ENCODE results near the gene EXOC8.
"Not testable (repeated sequence)": the region's sequence is repeated elsewhere in the genome, so short reads cannot be mapped to it uniquely, and the experiment has no call there.

Gene EXOC8

DNA sequence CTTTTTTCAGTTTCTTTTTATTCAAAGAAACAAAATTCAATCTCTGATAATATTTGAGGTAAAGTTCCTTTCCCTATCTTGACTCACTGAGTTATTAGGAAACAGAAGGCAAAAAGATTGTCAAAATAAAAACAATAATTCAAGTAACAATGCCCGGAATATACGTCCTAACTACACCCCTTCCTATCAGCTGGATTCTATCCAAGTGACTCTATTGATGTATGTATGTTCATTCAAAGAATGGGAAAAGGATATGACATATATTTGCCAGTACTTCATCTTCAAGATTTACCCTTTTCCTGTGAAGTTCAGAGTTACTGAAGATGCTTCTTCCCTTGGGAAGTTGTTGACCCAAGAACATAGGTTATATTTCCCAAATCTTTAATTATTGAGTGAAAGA, 14.2 kb upstream of the EXOC8 start:
- no peak for DNase-seq

DNA sequence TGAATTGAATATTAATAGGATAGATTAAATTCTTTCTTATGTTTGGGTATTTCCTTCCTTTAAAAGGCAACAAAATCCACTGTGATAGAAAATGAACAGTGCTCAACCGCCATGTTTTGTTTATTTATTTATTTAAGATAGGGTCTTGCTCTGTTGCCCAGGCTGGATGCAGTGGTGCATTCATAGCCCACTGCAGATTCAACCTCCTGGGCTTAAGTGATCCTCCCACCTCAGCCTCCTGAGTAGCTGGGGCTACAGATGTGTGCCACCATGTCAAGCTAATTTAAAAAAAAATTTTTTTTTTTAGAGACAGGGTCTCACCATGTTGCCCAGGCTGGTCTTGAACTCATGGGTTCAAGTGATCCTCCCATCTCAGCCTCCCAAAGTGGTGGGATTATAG, 11.2 kb upstream of the EXOC8 start:
- DNase-seq, result not testable (repeated sequence)

DNA sequence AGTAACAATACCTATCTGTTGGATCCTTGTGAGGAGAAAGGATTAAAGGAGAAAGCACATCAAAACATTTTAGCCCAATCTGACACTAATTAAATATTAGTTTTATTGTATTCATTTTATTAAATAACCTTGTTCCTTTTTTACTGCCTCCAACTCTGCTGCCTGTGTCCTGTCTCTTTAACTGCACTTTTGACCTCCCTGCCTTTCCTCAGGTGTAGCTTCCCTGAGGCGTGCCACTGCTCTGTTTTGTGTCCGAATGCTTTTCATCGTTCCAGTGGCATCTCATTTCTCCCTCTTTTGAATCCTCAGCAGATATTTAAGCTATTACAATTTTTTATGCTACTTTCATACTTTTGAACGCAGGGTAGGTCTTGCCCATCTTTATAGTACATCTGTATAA, 10.8 kb upstream of the EXOC8 start:
- DNase-seq, result no peak

DNA sequence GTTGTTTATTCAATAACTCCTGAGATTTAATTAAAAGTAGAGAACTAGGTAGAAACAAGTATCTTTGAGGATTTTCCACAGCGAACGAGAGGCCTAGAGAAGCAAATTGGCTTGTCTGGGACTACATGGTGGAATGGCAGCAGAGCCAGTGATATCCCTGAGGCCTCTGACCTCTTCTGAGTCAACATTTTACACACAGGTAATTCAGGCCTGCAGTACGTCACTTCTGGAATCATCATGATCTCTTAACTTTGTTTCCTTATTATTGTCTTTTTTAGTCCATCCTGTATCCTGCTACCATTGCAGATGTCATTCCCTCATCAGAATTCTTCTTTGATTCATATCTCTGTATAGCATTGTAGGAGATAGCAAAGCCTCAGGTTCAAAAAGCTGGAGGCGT, 10.3 kb upstream of the EXOC8 start:
- DNase-seq, result no peak

DNA sequence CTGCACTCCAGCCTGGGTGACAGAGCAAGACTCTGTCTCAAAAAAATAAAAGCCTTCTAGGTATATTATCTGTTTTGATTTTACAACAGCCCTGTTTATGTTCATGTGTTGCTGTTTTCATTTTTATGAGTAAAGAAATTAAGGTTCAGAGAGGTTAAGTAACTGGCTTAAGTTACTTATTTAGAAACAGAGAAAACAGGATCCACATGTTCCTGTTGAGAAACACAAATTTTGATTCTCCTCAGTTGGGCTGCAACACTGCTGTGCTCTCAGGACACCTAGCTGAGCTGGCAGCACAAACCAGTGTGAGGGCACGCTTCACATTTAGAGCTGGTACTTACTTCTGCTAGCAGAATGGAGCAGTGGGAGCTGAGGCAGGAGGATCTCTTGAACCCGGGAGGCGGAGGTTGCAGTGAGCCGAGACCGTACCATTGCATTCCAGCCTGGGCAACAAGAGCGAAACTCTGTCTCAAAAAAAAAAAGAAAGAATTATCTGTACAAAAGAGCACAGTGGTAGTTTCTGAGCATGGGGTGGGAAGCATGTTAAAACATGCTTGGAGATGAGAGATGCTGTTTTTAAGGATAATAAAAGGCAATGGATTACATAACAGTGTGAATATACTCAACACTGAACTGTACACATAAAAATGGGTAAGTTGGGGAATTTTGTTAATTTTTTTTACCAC, 2.8 kb upstream of the EXOC8 start:
- no peak for DNase-seq

DNA sequence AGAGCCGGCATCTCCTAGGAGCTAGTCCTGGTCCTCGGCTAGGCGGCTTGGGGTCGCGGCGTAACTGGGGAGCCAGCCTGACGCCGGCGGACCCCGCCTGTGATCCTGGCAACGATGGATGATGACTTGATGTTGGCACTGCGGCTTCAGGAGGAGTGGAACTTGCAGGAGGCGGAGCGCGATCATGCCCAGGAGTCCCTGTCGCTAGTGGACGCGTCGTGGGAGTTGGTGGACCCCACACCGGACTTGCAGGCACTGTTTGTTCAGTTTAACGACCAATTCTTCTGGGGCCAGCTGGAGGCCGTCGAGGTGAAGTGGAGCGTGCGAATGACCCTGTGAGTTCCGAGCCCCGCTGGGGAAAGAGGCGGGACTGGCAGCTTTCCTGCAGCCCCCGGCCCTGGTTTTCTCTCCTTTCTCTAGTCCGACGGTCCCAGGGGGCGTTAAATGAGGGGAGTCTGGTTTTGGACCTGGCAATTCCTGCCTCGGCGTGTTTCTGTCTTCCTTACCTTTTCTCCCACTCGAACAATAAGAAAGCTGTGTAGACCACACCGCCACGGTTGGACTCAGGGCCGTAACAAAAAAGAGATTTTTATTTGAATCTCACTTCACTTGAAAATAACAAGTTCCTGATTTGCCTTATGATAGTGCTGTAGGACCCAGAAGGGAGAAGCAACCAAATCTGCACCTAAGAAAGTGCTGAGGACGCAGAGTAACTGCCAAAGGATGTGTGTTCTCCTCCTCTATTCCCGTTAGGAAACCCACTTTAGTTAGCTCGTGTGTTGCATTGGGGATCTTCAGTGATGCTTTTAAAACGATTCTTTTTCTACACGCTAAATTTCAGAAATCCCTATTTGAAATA, 847 bp upstream of the EXOC8 start, which contains the start of gene SPRTN:
Gene SPRTN (plus strand): TSS at position 24 of the 859 bp plus-strand sequence. CDS start 91 bp downstream, at position 115.
- DNase-seq, result no peak

DNA sequence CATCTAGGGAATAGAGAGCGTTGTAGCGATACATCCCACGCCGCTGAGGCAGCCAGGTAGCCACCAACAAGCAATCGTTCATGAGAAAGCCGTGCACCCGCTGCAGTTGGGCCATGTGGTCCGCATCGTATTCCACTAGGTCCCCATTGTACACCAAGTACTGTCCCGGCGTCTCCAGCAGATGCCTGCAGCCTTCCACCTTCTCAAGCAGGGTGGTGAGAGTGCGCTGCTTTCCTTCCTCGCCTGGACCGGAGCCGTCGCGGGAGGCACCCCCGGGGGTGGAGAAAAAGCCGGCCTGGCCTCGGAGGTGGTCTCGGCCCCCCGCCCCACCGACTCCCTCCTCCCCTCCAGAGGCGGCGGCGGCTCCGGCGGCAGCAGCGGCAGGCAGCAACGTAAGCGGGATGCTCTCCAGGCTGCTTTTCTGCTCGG, 595 bp downstream of the EXOC8 start:
- no peak for DNase-seq

DNA sequence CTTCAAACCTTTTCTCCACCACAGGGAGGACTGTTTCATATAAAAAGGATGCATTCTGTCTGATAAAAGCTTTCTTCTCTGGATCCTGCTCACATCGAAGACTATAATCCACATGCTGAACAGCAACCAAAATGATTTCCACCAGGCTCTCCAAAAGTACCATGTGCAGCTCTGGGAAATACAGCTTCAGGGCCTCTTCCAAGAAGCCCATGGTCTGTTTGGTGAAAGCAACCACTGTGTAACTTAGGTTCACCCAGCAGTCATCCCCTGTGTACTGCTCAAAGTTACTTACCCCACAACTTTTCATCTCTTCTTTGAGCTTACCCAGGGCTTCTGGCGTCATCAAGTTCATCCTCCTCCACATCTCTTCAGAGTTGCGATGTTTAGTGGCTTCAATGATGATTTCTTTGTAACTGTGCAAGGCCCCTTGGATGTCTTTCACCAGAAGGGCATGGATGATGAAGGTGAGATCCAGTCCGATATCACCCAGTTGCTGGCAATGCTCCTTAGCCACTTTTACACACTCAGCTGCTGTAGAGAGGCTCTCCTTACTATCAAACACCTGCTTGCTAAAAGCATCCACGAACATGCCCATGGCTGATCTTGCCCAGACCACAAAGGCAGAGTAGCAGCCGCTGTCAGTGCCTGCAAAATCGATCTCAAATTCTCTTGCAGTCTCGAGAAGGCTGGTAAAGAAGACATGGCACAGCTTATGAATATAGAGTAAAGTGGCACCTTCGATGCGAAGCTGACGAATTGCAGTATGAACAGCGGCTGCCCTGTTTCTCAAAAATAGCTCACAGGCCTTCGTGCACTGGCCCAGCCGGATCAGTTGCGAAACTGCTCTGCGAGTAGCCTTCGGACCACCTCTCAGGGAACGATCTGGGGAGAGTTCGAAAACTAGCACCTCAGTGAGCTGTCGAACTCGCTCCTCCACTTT, 1.7 kb downstream of the EXOC8 start:
- DNase-seq, result no peak

DNA sequence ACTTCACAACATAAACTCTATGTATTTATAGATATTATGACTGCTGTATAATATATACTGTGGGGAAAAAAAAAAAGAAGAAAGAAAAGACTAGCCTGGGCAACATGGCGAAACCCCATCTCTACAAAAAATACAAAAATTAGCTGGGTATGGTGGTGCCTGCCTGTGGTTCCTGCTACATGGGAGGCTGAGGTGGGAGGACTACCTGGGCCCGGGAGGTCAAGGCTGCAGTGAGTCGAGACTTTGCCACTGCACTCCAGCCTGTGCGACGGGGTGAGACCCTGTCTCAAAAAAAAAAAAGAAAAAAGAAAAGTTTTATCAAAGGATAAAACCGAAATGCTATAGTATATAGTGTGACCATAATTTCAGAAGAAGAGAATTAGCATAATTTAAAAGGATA, 2.7 kb downstream of the EXOC8 start:
- no peak for DNase-seq

DNA sequence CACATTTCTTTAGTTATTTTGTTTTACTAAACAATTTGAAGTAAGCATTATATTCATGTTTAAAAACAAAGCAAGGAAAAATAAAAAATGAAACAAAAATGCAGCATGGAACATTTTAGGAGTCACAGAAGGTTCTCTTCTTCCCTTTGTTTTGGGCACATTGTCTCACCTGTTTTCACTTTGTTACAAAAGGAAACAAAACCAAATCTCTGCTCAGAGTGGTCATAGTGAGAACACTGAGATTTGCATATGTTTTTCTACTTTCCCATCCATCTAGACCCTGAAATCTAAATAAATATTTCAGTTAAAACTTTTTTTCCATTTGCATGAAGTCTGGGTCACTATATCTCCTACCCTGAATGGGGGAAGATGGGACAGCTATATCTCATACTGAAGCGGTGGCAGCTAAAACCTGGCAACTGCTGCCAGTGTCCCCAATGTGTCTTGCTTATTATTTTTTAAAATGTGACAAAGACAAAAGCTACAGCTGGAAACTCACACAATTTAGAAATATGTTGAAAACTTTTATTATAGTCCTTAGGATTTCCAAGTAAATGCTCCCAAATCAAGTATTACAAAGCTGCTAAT, 3.5 kb downstream of the EXOC8 start:
- no peak for DNase-seq

DNA sequence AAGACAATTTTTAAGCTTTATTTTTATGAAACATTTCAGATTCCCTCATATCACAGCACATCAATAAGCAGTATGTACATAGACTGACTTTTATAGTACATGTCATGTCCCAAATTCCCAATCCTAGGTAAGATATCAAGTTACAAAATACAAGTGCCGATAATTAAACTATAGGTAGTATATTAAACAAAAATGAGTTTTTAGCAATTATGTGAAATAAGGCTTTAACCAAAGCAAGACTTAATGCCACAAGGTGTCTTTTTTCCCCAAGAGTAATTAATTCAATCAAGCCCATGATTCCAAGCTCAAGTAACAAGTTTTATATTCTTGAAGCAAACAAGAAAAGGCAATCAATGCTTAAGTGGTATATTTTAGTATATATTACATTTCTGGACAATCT, 4.9 kb downstream of the EXOC8 start:
- DNase-seq, result no peak

DNA sequence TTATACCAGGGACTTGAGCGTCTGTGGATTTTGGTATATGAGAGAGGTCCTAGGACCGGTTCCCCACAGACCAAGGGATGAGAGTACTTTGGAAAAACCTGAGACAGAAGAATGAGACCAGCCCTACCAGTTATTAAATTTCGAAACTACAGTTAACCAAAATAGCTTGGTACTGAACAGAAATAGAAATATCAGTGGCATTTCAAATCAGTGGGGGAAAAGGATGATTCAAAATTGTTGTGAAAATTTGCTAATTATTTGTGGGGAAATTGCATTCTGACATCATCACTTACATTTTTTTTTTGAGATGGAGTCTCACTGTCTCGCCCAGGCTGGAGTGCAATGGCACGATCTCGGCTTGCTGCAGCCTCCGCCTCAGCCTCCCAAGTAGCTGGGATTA, 8.2 kb downstream of the EXOC8 start:
- no peak for DNase-seq

DNA sequence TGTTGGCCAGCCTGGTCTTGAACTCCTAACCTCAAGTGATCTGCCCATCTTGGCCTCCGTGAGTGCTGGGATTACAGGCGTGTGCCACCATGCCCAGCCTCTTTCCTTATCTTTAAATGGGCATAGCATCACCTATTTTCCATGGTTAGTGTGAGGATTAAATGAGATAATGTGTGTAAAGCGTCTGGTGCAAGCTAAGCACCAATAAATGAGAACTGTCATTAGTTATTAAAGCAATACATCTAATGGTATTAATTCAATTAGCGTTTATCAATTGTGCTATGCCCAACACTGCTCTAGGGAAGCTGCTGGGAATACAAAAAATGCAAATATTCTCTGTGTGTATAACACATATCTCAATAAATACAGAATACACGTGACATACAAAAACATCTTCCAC, 10.0 kb downstream of the EXOC8 start:
- DNase-seq, result no peak

DNA sequence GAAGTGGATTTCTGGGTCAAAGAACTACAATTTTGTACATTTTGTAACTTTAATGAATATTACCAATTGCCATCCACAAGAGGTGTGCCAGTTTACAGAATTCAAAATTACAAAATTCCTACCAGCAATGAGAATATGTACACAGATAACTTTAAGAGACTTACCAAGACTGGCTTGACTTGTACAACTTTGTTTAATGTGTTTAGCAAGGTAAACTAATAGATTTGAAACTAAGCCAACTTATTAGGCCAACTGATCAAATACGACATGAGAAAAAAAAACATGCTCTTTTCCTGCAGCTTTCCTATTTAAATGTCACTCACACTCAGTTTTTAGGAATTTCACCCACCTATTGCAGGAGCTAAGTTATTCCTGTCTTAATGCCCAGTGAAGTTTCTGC, 11.4 kb downstream of the EXOC8 start:
- no peak for DNase-seq

DNA sequence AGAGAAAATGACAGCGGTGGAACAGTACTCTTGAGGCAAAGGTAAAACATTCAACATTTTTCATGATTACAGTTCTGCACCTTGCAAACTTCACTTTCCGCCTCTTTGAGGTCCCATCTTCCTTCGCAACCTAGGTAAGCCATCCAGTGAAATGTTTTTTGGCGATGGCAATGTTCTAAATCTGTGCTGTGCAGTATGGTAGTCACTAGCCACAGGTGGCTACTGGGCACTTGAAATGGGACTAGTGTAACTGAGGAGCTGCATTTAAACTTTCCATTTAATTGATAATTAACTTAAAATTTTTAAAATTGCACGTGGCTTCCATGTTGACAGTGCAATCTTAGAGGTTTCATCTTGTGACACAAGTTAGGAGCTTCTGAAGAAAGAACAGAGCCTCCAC, 13.0 kb downstream of the EXOC8 start:
- DNase-seq, result no peak

DNA sequence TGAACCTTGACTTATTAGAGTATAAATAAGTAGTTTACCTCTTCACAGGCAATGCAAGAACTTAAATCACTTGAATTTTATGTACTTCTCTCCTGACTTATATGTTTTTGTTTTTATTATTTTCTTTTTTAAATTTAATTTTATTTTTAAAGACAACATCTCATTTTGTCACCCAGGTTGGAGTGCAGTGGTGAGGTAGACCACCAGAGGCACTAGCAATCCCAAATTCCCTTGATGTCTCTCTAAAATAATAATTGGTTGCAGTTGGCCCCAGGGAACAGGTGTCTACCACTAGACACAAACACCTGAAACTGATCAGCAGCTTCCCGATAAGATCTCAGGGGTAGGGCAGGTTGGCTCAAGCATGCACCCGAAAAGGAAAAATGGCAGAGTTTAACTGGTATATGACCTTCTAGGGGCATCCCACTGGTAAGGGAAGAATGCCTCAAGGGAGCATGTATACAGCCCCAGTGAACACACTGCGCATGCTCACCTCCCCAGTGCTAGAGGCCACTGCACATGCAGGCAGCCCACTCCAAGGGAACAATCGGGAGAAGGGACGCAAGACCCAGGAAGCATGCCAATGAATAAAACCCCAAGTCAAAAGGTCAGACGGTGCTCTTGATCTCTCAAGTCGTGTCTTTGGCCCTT, 14.6 kb downstream of the EXOC8 start:
- no peak for DNase-seq

DNA sequence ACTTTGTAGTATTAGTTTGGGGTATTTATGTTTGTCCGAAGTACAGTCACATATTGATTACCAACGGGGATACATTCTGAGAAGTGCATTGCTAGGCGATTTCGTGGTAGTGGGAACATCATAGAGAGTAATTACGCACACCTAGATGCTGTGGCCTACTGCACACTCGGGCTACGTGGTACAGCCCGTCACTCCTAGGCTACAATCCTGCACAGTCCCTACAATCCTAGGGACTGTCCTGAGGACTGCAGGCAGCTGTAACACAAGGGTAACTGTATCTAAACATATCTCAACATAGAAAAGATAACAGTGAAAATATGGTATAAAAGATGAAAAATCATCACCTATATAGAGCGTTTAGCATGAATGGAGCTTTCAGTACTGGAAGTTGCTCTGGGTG, 18.6 kb downstream of the EXOC8 start:
- no peak for DNase-seq

DNA sequence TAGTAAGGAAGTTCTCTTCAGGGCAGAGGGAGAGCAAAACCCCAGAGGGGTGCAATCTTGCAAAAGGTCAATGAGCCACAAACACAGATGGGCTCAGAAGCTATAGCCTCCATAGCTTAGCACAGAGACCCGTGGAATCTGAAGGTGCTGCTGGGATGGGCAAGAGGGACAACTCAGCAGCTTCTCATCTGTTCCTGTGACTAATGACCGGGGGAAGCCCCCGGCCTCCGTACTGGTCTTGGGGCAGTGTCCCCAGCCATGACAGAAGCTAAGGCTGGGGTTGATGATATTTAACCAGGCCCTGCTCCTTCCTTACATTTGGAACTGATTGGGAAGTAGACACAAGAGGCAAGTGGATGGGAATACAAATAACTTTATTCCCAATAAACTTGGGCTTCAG, 19.1 kb downstream of the EXOC8 start:
- DNase-seq, result no peak

DNA sequence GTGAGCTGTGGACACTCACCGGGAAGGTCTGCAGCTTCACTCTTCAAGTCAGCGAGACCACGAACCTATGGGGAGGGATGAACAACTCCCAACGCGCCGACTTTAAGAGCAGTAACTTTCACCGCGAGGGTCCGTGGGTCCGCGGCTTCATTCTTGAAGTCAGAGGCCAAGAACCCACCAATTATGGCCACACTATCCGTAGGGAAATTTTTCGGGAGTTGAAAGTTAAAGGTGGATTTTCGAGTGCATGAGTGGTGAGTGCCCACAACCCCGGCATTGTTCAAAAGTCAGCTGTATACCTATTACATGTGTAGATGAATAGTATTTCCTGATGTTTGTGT, 19.7 kb downstream of the EXOC8 start:
- no peak for DNase-seq

DNA sequence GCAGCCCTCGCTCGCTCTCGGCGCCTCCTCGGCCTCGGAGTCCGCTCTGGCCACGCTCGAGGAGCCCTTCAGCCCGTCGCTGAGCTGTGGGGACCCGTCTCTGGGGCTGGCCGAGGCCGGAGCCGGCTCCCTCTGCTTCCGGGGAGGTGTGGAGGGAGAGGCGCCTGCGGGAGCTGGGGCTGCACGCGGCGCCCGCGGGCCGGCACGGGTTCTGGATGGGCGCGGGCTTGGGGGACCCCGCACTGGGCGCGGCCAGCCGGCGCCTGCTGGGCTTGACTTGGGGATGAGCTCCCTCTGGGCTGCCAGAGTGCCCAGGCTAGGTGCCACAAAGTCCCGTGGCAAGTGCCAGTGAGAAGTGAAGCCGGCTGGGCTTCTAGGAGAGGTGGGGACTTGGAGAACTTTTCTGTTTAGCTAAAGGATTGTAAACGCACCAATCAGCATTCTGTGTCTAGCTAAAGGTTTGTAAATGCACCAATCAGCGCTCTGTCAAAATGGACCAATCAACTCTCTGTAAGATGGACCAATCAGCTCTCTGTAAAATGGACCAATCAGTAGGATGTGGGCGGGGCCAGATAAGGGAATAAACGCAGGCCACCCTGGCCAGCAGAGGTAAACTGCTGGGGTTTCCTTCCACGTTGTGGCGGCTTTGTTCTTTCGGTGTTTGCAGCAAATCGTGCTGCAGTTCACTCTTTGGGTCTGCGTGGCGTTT, 20.2 kb downstream of the EXOC8 start:
- no peak for DNase-seq

DNA sequence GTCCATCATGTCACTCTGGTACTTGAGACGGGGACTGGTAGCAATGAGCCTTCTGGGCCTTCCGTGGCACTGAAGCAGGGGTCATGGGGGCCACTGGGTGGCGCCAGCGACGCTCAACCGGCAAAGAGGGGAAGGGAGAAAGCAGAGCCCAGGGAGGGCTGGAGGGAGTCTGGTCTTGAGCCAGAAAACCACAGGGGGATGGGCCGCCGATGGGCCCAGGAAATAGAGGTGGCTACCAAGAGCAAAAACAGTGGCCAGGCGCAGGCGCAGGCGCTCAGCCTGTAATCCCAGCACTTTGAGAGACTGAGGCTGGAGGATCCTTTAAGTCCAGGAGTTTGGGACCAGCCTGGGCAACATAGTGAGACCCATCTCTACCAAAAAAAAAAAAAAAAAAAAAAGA, 21.8 kb downstream of the EXOC8 start:
- DNase-seq, result no peak

DNA sequence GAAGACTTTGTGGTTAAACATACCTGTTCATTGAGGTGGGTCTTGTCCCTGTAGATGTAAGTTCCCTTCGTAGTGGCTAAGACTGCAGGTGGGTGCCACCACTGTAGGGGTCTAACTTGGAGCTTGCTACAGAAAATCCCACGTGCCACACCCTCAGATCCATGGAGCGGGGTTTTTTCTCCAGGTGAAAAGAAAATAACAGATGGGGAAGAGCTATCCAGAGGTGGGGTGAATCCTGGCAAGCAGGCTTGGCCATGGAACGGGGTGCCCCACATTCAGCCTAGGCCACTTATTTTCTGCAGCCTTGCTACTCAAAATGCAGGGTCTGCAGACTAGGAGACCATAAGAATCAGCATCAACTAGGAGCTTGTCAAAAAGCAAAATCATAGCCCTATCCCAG, 24.0 kb downstream of the EXOC8 start:
- no peak for DNase-seq
